Transverse colon (tissue), 4 donors: ENCODE data around the gene JPT1.

ENCODE experiments used
- EP300 ChIP-seq: sonication (generic); formaldehyde crosslinking; IDR thresholded peaks from one replicate; pipeline ENCODE4 v1.6.1; 2017; ENCODE audit warnings: antibody characterized with exemption, low read depth
- POLR2A ChIP-seq: fragments of 450-650 bp; IDR thresholded peaks from one replicate; pipeline ENCODE4 v1.6.1; 2016; ENCODE audit warnings: antibody characterized with exemption, mild to moderate bottlenecking, moderate library complexity
- POLR2AphosphoS5 ChIP-seq, 3 donors: sonication (generic); formaldehyde crosslinking; IDR thresholded peaks; one replicate each; pipeline ENCODE4 v1.6.1; 2016; ENCODE audit warnings: antibody characterized with exemption in 3 of 3
- TF ChIP-seq, protein P1 (sequence below), 5 experiments: fragments of 200-600 bp in 3 of 5; fragments of 450-650 bp in 2 of 5; sonication (generic) in 3 of 5; IDR thresholded peaks; 1 replicate in 2 of 5; 2 replicates in 3 of 5; pipeline ENCODE4 v1.5.1; 2016 to 2017; ENCODE audit warnings: antibody characterized with exemption in 5 of 5, inconsistent platforms in 3 of 5, mild to moderate bottlenecking in 2 of 5, moderate library complexity in 1 of 5

DNA sequence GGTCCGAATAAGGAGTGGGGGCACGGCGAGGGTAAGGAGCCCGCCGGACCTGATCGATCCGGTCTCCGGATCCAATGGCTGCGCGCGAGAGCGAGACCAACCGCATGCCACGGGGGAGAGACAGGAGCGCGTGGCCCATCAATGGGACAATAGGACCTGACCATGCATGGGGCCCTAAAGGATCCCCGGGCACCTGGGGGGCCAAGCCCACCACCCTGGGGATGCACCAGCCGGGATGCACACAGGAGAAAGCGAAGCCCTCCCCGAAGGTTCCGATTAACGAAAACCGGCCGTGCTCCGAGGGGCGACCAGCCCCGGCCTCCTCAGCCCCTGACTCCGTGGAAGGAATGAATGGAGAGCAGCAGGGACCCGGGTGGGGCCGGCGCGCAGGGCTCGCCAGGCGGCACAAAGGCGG lies 525 bp downstream of the JPT1 start:
- TF ChIP-seq, protein P1, sequence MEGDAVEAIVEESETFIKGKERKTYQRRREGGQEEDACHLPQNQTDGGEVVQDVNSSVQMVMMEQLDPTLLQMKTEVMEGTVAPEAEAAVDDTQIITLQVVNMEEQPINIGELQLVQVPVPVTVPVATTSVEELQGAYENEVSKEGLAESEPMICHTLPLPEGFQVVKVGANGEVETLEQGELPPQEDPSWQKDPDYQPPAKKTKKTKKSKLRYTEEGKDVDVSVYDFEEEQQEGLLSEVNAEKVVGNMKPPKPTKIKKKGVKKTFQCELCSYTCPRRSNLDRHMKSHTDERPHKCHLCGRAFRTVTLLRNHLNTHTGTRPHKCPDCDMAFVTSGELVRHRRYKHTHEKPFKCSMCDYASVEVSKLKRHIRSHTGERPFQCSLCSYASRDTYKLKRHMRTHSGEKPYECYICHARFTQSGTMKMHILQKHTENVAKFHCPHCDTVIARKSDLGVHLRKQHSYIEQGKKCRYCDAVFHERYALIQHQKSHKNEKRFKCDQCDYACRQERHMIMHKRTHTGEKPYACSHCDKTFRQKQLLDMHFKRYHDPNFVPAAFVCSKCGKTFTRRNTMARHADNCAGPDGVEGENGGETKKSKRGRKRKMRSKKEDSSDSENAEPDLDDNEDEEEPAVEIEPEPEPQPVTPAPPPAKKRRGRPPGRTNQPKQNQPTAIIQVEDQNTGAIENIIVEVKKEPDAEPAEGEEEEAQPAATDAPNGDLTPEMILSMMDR (IDR thresholded peaks at IDR 0.05) = no peak
- TF ChIP-seq EP300 (no peak), POLR2A (no peak), POLR2AphosphoS5 (IDR thresholded peaks at IDR 0.05) (no peak)
